ENCODE results near the gene HPX.
"Not testable (repeated sequence)": the region's sequence is repeated elsewhere in the genome, so short reads cannot be mapped to it uniquely, and the experiment has no call there.

HPX gene

DNA sequence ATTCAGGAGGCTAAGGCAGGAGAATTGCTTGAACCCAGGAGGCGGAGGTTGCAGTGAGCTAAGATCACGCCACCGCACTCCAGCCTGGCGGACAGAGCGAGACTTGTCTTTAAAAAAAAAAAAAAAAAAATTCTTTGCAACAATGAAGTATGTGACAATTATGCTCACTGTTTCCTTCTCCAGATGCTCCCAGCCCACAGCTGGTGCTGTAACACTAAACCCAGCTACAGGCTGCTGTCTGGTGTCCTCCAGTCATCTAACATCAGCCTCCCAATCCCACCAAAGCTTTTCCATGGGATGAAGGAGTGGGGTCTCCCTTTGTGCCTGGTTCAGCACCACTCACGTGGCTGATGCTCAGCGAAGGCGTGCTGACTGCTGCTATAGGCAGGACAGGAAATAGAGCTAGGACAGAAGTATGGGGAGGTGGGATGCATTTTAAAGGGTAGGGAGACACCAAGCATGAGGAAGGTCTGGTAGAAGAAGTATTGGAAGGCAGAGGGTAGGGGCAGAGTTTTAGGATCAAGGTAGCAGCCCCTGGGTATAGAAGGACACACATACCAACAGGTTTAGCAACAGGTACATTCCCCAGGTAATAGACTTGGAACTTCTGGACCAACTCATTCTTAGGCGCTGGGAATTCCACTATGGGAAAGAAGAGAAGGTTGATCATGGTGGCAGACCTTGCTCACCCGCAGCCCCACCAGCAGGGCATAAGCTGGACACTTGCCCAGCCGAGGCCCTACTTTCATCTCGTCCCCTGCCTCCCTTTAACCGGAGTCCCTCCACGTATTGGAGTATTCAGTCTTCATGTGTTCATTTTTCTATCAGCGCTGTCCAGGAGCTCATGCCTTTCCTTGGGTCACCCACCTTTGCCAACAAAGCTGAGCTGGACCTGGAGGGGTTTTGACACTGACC, 40.1 kb downstream of the HPX start:
- no peak for TF ChIP-seq ZNF274 (IDR thresholded peaks at IDR 0.05; ENCODE audit: low read depth, low read length)

DNA sequence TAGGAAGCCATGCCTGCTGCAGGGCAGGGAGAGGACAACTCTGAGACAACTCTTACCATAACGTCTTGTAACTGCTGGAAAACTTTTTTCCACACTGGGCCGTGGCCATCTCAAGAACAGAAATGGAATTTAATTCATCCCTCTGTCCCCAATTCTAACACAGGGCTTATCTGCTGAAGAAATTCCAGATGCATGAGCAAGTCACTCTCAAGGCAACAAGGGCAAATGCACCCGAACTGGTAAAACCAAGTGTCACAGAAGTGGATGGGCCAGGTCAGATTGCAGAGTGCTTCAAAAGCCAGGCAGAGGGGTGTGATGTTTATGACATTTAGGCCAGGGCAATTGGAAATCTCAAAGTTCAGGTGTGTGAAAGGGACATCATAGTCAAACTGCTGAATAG, 43.2 kb downstream of the HPX start:
- TF ChIP-seq ZNF274 (IDR thresholded peaks at IDR 0.05; ENCODE audit: low read depth, low read length) = no peak
- no peak overlapping the region for H3K4me3 ChIP-seq (ENCODE audit: low read length)

More for the DNA sequence above, 40.1 kb downstream of the HPX start:
- no peak overlapping the region for H3K4me3 ChIP-seq (ENCODE audit: low read length)

DNA sequence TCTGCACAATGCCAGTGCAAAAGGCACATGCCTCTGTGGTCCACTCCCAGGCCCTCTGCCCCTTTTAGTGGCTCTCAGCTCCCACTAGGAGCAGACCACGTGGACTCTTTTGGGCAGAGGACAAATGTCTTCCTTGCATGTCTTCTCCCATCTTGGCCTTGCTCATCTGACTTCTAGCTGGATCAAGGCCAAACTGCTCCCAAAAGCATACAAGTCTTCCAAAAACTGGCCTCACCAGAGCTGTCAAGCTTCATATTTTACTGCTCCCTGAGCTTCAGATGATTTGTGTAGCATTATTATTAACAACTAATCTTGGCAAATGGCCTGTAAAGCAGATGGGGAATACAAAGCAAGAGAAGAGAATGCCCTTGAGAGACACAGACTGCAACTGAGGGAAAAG, 43.6 kb downstream of the HPX start:
- TF ChIP-seq ZNF274 (IDR thresholded peaks at IDR 0.05; ENCODE audit: low read depth, low read length) = no peak
- no peak overlapping the region for H3K4me3 ChIP-seq (ENCODE audit: low read length)

DNA sequence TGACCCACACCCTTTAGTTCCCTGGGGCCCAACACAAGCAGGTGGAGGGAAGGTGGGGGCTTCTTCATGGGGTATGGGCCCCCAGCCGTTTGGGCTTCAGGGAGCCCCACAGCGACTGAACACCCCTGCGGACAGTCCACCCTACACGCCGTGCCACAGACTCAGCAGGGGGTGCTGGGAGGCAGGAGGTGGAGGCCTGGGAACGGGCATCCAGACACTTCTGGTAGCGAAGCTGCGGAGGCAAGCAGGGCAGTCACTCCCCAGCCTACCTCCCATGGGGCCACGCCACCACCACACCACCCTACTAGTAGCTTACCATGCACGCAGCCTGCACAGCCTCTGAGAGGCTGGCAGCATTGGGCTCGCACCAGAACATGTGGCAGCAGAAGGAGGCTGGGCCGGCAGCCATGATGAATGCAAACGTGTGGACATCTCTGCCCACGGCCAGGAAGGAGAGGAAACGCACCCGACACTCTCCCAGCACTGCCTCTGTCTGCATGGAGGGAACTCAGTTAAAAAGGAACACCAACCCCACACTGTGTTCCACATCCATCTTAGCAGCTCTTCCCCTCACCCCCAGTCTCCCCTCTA, 45.2 kb downstream of the HPX start:
- no peak for TF ChIP-seq ZNF274 (IDR thresholded peaks at IDR 0.05; ENCODE audit: low read depth, low read length)

DNA sequence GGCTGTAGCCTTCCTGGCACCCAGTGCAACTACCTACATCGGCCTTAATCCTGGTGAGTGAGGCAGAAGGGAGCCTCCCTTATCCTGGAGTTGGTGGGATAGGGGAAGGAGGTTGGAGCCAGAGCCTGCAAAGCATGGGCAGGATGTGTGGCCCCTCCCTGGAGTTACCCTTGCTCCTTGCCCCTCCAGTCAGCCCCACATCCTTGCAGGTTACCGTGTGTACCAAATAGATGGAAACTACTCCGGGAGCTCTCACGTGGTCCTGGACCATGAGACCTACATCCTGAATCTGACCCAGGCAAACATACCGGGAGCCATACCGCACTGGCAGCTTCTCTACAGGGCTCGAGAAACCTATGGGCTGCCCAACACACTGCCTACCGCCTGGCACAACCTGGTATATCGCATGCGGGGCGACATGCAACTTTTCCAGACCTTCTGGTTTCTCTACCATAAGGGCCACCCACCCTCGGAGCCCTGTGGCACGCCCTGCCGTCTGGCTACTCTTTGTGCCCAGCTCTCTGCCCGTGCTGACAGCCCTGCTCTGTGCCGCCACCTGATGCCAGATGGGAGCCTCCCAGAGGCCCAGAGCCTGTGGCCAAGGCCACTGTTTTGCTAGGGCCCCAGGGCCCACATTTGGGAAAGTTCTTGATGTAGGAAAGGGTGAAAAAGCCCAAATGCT, 46.7 kb downstream of the HPX start:
- TF ChIP-seq ZNF274 (IDR thresholded peaks at IDR 0.05; ENCODE audit: low read depth, low read length) = no peak
- no peak overlapping the region for H3K4me3 ChIP-seq (ENCODE audit: low read length)

More for the DNA sequence above, 45.2 kb downstream of the HPX start:
- H3K4me3 ChIP-seq (ENCODE audit: low read length) = no peak overlapping the region

DNA sequence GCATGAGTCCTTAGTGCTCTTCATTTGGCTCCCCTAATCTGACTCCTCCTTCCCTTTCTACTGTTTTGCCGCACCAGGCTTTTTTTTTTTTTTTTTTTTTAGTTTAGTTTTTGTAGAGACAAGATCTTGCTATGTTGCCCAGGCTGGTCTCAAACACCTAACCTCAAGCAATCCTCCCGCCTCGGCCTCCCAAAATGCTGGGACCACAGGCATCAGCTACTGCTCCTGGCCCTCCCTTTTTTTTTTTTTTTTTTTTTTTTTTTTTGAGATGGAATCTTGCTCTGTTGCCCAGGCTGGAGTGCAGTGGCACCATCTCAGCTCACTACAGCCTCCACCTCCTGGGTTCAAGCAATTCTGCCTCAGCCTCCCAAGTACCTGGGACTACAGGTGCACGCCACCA, 48.5 kb downstream of the HPX start:
- H3K4me3 ChIP-seq (ENCODE audit: low read length) = not testable (repeated sequence)

DNA sequence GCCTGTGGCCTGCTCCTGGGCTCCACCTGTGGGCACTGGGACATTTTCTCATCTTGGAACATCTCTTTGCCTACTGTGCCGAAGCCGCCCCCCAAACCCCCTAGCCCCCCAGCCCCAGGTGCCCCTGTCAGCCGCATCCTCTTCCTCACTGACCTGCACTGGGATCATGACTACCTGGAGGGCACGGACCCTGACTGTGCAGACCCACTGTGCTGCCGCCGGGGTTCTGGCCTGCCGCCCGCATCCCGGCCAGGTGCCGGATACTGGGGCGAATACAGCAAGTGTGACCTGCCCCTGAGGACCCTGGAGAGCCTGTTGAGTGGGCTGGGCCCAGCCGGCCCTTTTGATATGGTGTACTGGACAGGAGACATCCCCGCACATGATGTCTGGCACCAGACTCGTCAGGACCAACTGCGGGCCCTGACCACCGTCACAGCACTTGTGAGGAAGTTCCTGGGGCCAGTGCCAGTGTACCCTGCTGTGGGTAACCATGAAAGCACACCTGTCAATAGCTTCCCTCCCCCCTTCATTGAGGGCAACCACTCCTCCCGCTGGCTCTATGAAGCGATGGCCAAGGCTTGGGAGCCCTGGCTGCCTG, 49.2 kb downstream of the HPX start:
- no peak overlapping the region for H3K4me3 ChIP-seq (ENCODE audit: low read length)
- TF ChIP-seq ZNF274 (IDR thresholded peaks at IDR 0.05; ENCODE audit: low read depth, low read length) = no peak

DNA sequence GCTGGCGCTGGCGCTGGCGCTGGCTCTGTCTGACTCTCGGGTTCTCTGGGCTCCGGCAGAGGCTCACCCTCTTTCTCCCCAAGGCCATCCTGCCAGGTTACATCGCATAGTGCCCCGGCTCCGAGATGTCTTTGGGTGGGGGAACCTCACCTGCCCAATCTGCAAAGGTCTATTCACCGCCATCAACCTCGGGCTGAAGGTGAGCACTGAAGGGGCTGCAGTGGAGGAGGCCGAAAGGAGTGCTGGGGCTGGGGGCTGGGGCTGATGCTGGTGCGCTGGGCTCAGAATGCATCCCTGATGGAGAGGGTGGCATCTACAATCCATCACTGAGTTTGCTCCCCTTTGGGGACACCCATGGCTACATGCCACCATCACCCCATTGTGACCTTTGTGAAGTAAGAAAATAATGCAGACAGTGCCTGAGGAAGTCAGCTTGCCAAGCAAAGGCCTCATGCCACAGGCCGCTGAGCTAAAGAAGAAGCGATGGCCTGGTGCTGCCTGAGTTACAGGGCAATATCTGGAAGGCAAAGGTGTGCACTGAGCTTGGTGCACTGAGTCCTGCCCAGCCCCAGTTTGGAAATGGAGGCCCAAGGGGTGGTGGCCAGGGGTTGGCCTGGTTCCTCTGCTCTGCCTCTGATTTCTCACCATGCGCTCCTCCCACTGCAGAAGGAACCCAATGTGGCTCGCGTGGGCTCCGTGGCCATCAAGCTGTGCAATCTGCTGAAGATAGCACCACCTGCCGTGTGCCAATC, 49.9 kb downstream of the HPX start:
- TF ChIP-seq ZNF274 (IDR thresholded peaks at IDR 0.05; ENCODE audit: low read depth, low read length) = no peak
- peak overlapping the region; percentile 79 for H3K4me3 ChIP-seq (ENCODE audit: low read length)

DNA sequence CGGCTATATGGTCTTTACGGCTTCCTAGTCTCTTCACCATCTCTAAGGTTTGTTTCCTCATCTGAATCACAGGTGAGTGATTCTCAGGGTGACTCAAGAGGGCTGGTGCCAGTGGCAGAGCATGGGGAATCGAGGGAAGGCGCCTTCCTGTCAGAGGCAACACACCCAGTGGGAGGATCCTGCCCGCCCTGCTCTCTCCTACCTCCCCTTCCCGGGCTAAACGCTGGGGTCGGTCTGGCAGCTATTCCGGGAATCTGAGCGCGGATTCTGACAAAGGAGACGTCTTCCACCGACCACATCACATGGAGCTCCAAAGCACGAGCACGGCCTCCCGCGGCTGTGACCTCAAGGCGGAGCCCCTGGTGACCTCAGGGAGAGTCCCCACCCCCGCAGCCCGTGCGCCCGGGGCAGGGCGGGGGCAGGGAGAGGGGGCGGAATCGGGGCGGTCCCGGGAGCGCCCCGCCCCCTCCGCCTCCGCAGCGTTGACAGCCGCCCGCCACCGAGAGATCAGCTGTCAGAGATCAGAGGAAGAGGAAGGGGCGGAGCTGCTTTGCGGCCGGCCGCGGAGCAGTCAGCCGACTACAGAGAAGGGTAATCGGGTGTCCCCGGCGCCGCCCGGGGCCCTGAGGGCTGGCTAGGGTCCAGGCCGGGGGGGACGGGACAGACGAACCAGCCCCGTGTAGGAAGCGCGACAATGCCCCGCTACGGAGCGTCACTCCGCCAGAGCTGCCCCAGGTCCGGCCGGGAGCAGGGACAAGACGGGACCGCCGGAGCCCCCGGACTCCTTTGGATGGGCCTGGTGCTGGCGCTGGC, 50.7 kb downstream of the HPX start, which contains the start of gene SMPD1:
Gene SMPD1 (plus strand): TSS at position 570 of the 813 bp plus-strand sequence. CDS start 125 bp downstream, at position 695.
- TF ChIP-seq ZNF274 (IDR thresholded peaks at IDR 0.05; ENCODE audit: low read depth, low read length) = no peak
- H3K4me3 ChIP-seq (ENCODE audit: low read length) = peak within 1 kb of the TSS; percentile 79

DNA sequence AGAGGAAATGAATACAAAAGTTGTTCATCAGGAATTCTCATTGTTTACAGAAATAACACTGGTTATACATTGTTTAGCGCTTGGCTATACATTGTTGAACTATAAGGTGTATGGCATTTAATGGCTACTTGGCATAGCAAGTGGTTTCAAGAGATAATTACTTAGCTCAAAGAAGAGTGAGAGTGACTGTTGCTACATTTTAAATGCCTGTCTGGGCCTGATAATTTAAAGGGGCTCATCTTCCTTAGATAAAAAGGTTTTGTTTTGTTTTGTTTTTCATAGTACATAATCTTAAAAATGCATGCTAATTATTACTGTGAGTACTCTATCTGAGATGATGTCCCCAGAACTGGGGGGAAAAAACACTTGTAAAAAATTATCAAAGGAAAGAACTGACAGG, 52.0 kb downstream of the HPX start:
- no peak overlapping the region for H3K4me3 ChIP-seq (ENCODE audit: low read length)
- no peak for TF ChIP-seq ZNF274 (IDR thresholded peaks at IDR 0.05; ENCODE audit: low read depth, low read length)

DNA sequence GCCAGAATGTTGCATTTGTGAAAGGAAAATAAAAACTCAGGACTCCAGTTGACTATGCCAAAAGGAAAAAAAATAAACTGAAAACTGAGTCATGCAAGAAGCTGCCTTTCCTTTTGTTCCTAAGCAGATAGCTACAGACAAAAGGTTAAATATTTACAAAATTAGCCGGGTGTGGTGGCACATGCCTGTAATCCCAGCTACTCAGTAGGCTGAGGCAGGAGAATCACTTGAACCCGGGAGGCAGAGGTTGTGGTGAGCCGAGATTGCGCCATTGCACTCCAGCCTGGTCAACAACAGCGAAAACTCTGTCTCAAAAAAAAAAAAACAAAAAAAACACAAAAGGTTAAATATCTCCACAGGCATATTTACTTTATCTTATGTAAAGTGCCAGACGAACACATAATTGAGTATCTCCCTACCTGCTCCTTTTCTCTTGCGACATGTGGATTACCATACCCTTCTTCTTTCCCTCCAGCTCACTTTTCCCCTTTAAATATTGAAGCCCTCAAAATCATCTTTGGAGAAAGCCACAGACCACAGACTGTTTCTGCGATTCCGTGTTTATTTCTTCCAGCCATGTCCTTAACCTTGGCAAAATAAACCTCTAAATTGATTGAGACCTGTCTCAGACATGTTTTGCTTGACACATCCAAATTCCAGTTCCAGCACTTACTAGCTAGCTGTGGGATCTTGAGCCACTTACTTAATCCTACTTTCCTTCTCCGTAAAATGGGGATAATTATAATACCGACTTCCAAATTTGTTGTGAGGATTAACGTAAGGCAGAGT, 52.8 kb downstream of the HPX start:
- H3K4me3 ChIP-seq (ENCODE audit: low read length) = no peak overlapping the region

More for the DNA sequence above, 52.8 kb downstream of the HPX start:
- no peak for TF ChIP-seq ZNF274 (IDR thresholded peaks at IDR 0.05; ENCODE audit: low read depth, low read length)
